ENCODE data around the gene TLR4.

TLR4 gene
- total RNA-seq = 0 to 0.61 (median 0.04) reads per million in 4 donors

GRCh38 chr9:117704024-117704575 lies at the start of gene TLR4:
Gene TLR4 (plus strand): TSS chr9:117704403. CDS start chr9:117704473, 70 bp downstream.
- no peak for DNase-seq

GRCh38 chr9:117656002-117656401 lies 48.2 kb upstream of the TLR4 start:
- no peak for DNase-seq

GRCh38 chr9:117662651-117663050 lies 41.6 kb upstream of the TLR4 start:
- no peak for DNase-seq

GRCh38 chr9:117664419-117664818 lies 39.8 kb upstream of the TLR4 start:
- no peak for DNase-seq

- no peak for DNase-seq
Observed at GRCh38 chr9:117665601-117666385, 38.4 kb upstream of the TLR4 start.

GRCh38 chr9:117671468-117671867 lies 32.7 kb upstream of the TLR4 start:
- no peak for DNase-seq

- no peak for DNase-seq
Observed at GRCh38 chr9:117672369-117672768, 31.8 kb upstream of the TLR4 start.

- DNase-seq = no peak
Observed at GRCh38 chr9:117677572-117677971, 26.6 kb upstream of the TLR4 start.

- no peak for DNase-seq
Observed at GRCh38 chr9:117678871-117679270, 25.3 kb upstream of the TLR4 start.

- DNase-seq = no peak
Observed at GRCh38 chr9:117679416-117679815, 24.8 kb upstream of the TLR4 start.

GRCh38 chr9:117681888-117682287 lies 22.3 kb upstream of the TLR4 start:
- DNase-seq = no peak

- peak in 1 of 5 donors; percentile 19 for DNase-seq
Observed at GRCh38 chr9:117682955-117683710, 21.1 kb upstream of the TLR4 start.

GRCh38 chr9:117687532-117687931 lies 16.7 kb upstream of the TLR4 start:
- DNase-seq = no peak

- DNase-seq = no peak
Observed at GRCh38 chr9:117691367-117691766, 12.8 kb upstream of the TLR4 start.

GRCh38 chr9:117696154-117696553 lies 8.0 kb upstream of the TLR4 start:
- no peak for DNase-seq

- no peak for DNase-seq
Observed at GRCh38 chr9:117697046-117697445, 7.2 kb upstream of the TLR4 start.

- DNase-seq = no peak
Observed at GRCh38 chr9:117703537-117703936, 666 bp upstream of the TLR4 start.

GRCh38 chr9:117704597-117704996 lies 394 bp downstream of the TLR4 start:
- no peak for DNase-seq

- no peak for DNase-seq
Observed at GRCh38 chr9:117705386-117705785, 1.2 kb downstream of the TLR4 start.

GRCh38 chr9:117706421-117707116 lies 2.4 kb downstream of the TLR4 start:
- DNase-seq = no peak

GRCh38 chr9:117707561-117707960 lies 3.4 kb downstream of the TLR4 start:
- no peak for DNase-seq

- DNase-seq = no peak
Observed at GRCh38 chr9:117709936-117710335, 5.7 kb downstream of the TLR4 start.

GRCh38 chr9:117714282-117714681 lies 10.1 kb downstream of the TLR4 start:
- no peak for DNase-seq
